IMR-90 (cell line): ENCODE measurements around the gene PPA2. TPM values are rescaled to one million over a fixed set of nuclear protein-coding genes. Genes with fewer than 3 reads are reported as not detected.

Experiments used
- ATAC-seq: fragments of 200-7000 bp; cut with Tn5 transposase; 2 replicates; pipeline ENCODE4 v1.9.1; 2020; ENCODE audit warnings: low read depth, mild to moderate bottlenecking, moderate library complexity
- BruUV-seq: library from RNA; stranded (reverse); fragments of 400-500 nt; replicated peaks from 2 replicates; lab custom pipeline; 2021; lab: Mats Ljungman, UMichigan
- CTCF ChIA-PET: fragments of 300-600 bp; formaldehyde crosslinking; extraction: SDS; loops from one replicate; lab custom pipeline; 2021; ENCODE audit warnings: antibody characterized with exemption; lab: Yijun Ruan, JAX
- POLR2A ChIA-PET: fragments of 300-600 bp; sonication (Branson Sonifier 250); formaldehyde crosslinking; loops from one replicate; lab custom pipeline; 2022; ENCODE audit warnings: antibody characterized with exemption; ENCODE audit not compliant: unreplicated experiment; lab: Charles Lee
- DNase-seq: peaks from one replicate; pipeline ENCODE4 v3.0.0; 2013
- H2AFZ ChIP-seq: replicated peaks from 2 replicates; pipeline ENCODE3; 2013; ENCODE audit warnings: low read length, mild to moderate bottlenecking; ENCODE audit not compliant: poor library complexity
- H2AK5ac ChIP-seq: 2 replicates; pipeline ENCODE4 v1.6.1; 2013; ENCODE audit warnings: low read depth, low read length, inconsistent platforms
- H2AK9ac ChIP-seq: replicated peaks from 2 replicates; pipeline ENCODE3; 2013; ENCODE audit warnings: mild to moderate bottlenecking, low read depth, low read length, moderate library complexity; ENCODE audit not compliant: poor library complexity
- H2BK120ac ChIP-seq: 2 replicates; pipeline ENCODE4 v1.6.1; 2013; ENCODE audit warnings: low read depth, low read length, inconsistent platforms
- H2BK15ac ChIP-seq: 3 replicates; pipeline ENCODE4 v1.6.1; 2013; ENCODE audit warnings: low read depth, low read length, inconsistent platforms
- H2BK20ac ChIP-seq: 2 replicates; pipeline ENCODE4 v1.6.1; 2013; ENCODE audit warnings: low read depth, mild to moderate bottlenecking, inconsistent platforms, low read length, moderate library complexity
- H2BK5ac ChIP-seq: 2 replicates; pipeline ENCODE4 v1.6.1; 2013; ENCODE audit warnings: mild to moderate bottlenecking, low read depth, low read length, inconsistent platforms; ENCODE audit not compliant: poor library complexity, severe bottlenecking
- H3K14ac ChIP-seq: replicated peaks from 2 replicates; pipeline ENCODE4 v1.6.1; 2013; ENCODE audit warnings: low read depth, low read length, inconsistent platforms
- H3K18ac ChIP-seq: 2 replicates; pipeline ENCODE4 v1.6.1; 2013; ENCODE audit warnings: low read depth, low read length, control low read depth
- H3K23ac ChIP-seq: 2 replicates; pipeline ENCODE4 v1.6.1; 2013; ENCODE audit warnings: low read depth, low read length, inconsistent platforms
- H3K27ac ChIP-seq: 2 replicates; pipeline ENCODE4 v1.5.1; 2013; ENCODE audit warnings: mild to moderate bottlenecking, control low read depth, low read length; ENCODE audit not compliant: insufficient read depth
- H3K27me3 ChIP-seq: 2 replicates; pipeline ENCODE4 v1.6.1; 2013; ENCODE audit warnings: low read length; ENCODE audit not compliant: control insufficient read depth, insufficient read depth
- H3K36me3 ChIP-seq: 2 replicates; pipeline ENCODE4 v1.6.1; 2013; ENCODE audit warnings: low read length, mixed read lengths; ENCODE audit not compliant: control insufficient read depth, insufficient read depth
- H3K4ac ChIP-seq: 2 replicates; pipeline ENCODE4 v1.6.1; 2013; ENCODE audit warnings: low read depth, low read length, inconsistent platforms
- H3K4me1 ChIP-seq: 2 replicates; pipeline ENCODE4 v1.6.1; 2013; ENCODE audit warnings: low read length, mixed read lengths; ENCODE audit not compliant: control insufficient read depth, insufficient read depth
- H3K4me2 ChIP-seq: 2 replicates; pipeline ENCODE4 v1.6.1; 2013; ENCODE audit warnings: low read depth, mild to moderate bottlenecking, control low read depth, low read length, moderate library complexity
- H3K4me3 ChIP-seq: 2 replicates; pipeline ENCODE4 v1.5.1; 2013; ENCODE audit warnings: low read depth, mild to moderate bottlenecking, control low read depth, low read length, moderate library complexity; ENCODE audit not compliant: insufficient read depth
- H3K56ac ChIP-seq: 2 replicates; pipeline ENCODE4 v1.6.1; 2013; ENCODE audit warnings: low read length, inconsistent platforms; ENCODE audit not compliant: insufficient read depth; ENCODE audit errors: extremely low read depth
- H3K79me1 ChIP-seq, 2 experiments: 2 replicates each; pipeline ENCODE4 v1.6.1; 2013; ENCODE audit warnings: low read length in 2 of 2, inconsistent platforms in 1 of 2, low read depth in 1 of 2
- H3K9ac ChIP-seq: 2 replicates; pipeline ENCODE4 v1.6.1; 2013; ENCODE audit warnings: low read depth, low read length, control low read depth
- H3K9me1 ChIP-seq: 2 replicates; pipeline ENCODE4 v1.6.1; 2013; ENCODE audit warnings: low read length, inconsistent platforms; ENCODE audit not compliant: insufficient read depth
- H3K9me3 ChIP-seq: 2 replicates; pipeline ENCODE4 v1.6.1; 2013; ENCODE audit warnings: low read length; ENCODE audit not compliant: control insufficient read depth, insufficient read depth
- H4K20me1 ChIP-seq: 2 replicates; pipeline ENCODE4 v1.6.1; 2013; ENCODE audit warnings: low read length, inconsistent platforms; ENCODE audit not compliant: insufficient read depth
- H4K5ac ChIP-seq: 2 replicates; pipeline ENCODE4 v1.6.1; 2013; ENCODE audit warnings: mild to moderate bottlenecking, low read depth, low read length, control low read depth
- H4K8ac ChIP-seq, 2 experiments: 2 replicates each; pipeline ENCODE4 v1.6.1; 2013; ENCODE audit warnings: low read depth in 2 of 2, low read length in 2 of 2, control low read depth in 1 of 2, inconsistent platforms in 1 of 2
- H4K91ac ChIP-seq: 2 replicates; pipeline ENCODE4 v1.6.1; 2013; ENCODE audit warnings: low read depth, low read length, inconsistent platforms; ENCODE audit not compliant: insufficient read depth
- RCOR1 ChIP-seq: IDR thresholded peaks from 2 replicates; pipeline ENCODE4 v1.6.1; 2012; ENCODE audit warnings: mild to moderate bottlenecking, low read length, improper control_type of control experiment; ENCODE audit not compliant: insufficient replicate concordance
- WGBS, 2 experiments: methylation state at CpG; one replicate each; pipeline versions ENCODE4 v1.1.5 to v1.1.7; 2013; ENCODE audit warnings: missing lambda C conversion rate in 2 of 2; ENCODE audit not compliant: insufficient read length in 1 of 2; ENCODE audit errors: extremely low coverage in 2 of 2; 5-methylcytosine and 5-hydroxymethylcytosine counted together
- dilution Hi-C: fragments of 300-500 bp; cut with HindIII; formaldehyde crosslinking; loops from one replicate; pipeline ENCODE4 v1.14.3; 2018; ENCODE audit warnings: low sequenced_read_pairs; ENCODE audit not compliant: unreplicated experiment
- in situ Hi-C: fragments of 300-500 bp; cut with MboI; formaldehyde crosslinking; loops from 3 replicates; pipeline ENCODE4 v1.14.3; 2019; ENCODE audit warnings: low sequenced_read_pairs, inconsistent platforms, mixed read lengths
- intact Hi-C: fragments of 100-400 bp; cut with micrococcal nuclease; formaldehyde crosslinking; loops from 2 replicates; pipeline ENCODE4 v1.10.0; 2022
- polyA plus RNA-seq, 3 experiments: library from polyadenylated mRNA; depleted of rRNA; stranded (reverse); fragments of >200 nt; gene quantifications; 2 replicates each; pipeline ENCODE4 v1.2.3, GENCODE V29; 2012; ENCODE audit warnings: low replicate concordance in 1 of 3
- total RNA-seq: library from RNA; depleted of rRNA; stranded (reverse); fragments of >200 nt; gene quantifications from 2 replicates; pipeline ENCODE4 v1.2.3, GENCODE V29; 2012

PPA2 gene
- total and polyA plus RNA-seq, 2 of the 4 experiments (the other 2 are of a cell fraction) = 43.1 to 52.5 TPM

- no peaks in the 10 kb centered on the region for H3K4me1 ChIP-seq
- no peaks in the 10 kb centered on the region for H4K20me1 ChIP-seq
- H3K79me1 ChIP-seq = no peaks in the 10 kb centered on the region
- H3K27me3 ChIP-seq = no peaks in the 10 kb centered on the region
- intact Hi-C loops = loop anchor here (2.0 kb wide), 1 partner anchor 13 kb away; no protein-coding TSS in a partner anchor
- ChIA-PET POLR2A (no interaction called here), CTCF (interaction anchor here (0.7 kb wide), 1 partner anchor 8 kb away, joined by 3 read pairs; no protein-coding TSS in a partner anchor)
- no peak overlapping the region for H2BK15ac ChIP-seq
- H3K56ac ChIP-seq = no peak overlapping the region
- H3K4ac ChIP-seq = no peak overlapping the region
- no peak overlapping the region for H3K4me3 ChIP-seq
- H3K23ac ChIP-seq = no peak overlapping the region
- WGBS, 2 experiments = no CpG with 5 or more reads among the region's 4 CpGs
- H3K14ac ChIP-seq = no peak overlapping the region
- H4K8ac ChIP-seq = no peak overlapping the region
- no peak overlapping the region for H2BK5ac ChIP-seq
- no peak overlapping the region for H3K27ac ChIP-seq
- DNase-seq = no peak
- no peak overlapping the region for H4K5ac ChIP-seq
- no peaks in the 10 kb centered on the region for H3K9me3 ChIP-seq
- ATAC-seq = no peak
- H3K9ac ChIP-seq = no peak overlapping the region
- no peak overlapping the region for H3K4me2 ChIP-seq
- H2BK20ac ChIP-seq = no peak overlapping the region
- H2BK120ac ChIP-seq = no peak overlapping the region
- H3K36me3 ChIP-seq = peaks cover 4% of the 10 kb centered on the region; the same call in 1 of the 2 replicates
- dilution Hi-C loops = no loop called here
- no peak overlapping the region for H3K18ac ChIP-seq
- no peak overlapping the region for H2AFZ ChIP-seq
- H3K9me1 ChIP-seq = peaks cover 3% of the 10 kb centered on the region; the same call in 1 of the 2 replicates
- no peak overlapping the region for H2AK9ac ChIP-seq
- BruUV-seq = no TSS peak
- in situ Hi-C loops = no loop called here
- H4K91ac ChIP-seq = no peak overlapping the region
- no peak overlapping the region for H2AK5ac ChIP-seq
- TF ChIP-seq RCOR1 = no peak
Measured at GRCh38 chr4:105386012-105386411, 87.8 kb downstream of the PPA2 start.
